HL-60/S4 (cell line): ENCODE measurements around the gene DDAH2.
"Not testable (repeated sequence)": the region's sequence is repeated elsewhere in the genome, so short reads cannot be mapped to it uniquely, and the experiment has no call there.

Experiments
- in situ Hi-C: fragments of 300-500 bp; cut with MboI; formaldehyde crosslinking; loops from 2 replicates; pipeline ENCODE4 v1.14.3; 2022; ENCODE audit warnings: low sequenced_read_pairs

Gene DDAH2

GRCh38 chr6:31715022-31715958 lies 13.8 kb downstream of the DDAH2 start, which contains the start of gene LY6G6D:
Gene LY6G6D (plus strand): TSS chr6:31715348. CDS start chr6:31715356, 8 bp downstream.
- in situ Hi-C loops = no loop called here

- in situ Hi-C loops = no loop called here
Measured at GRCh38 chr6:31713991-31714684, 15.0 kb downstream of the DDAH2 start.

- in situ Hi-C loops = no loop called here
Measured at GRCh38 chr6:31713465-31713864, 15.6 kb downstream of the DDAH2 start.

- in situ Hi-C loops = no loop called here
Measured at GRCh38 chr6:31712296-31712695, 16.8 kb downstream of the DDAH2 start.

GRCh38 chr6:31711233-31711632 lies 17.9 kb downstream of the DDAH2 start:
- in situ Hi-C loops = no loop called here

GRCh38 chr6:31710523-31711219 lies 18.4 kb downstream of the DDAH2 start:
- in situ Hi-C loops = no loop called here

- in situ Hi-C loops = not testable (repeated sequence)
Measured at GRCh38 chr6:31709157-31709556, 19.9 kb downstream of the DDAH2 start.

- in situ Hi-C loops = no loop called here
Measured at GRCh38 chr6:31708224-31708623, 20.9 kb downstream of the DDAH2 start.

- in situ Hi-C loops = no loop called here
Measured at GRCh38 chr6:31707701-31708100, 21.4 kb downstream of the DDAH2 start.

GRCh38 chr6:31706599-31706998 lies 22.5 kb downstream of the DDAH2 start, which contains the start of gene LY6G6F:
Gene LY6G6F (plus strand): TSS chr6:31706866. CDS start chr6:31706907, 41 bp downstream.
- in situ Hi-C loops = no loop called here

- in situ Hi-C loops = no loop called here
Measured at GRCh38 chr6:31705931-31706330, 23.2 kb downstream of the DDAH2 start.

GRCh38 chr6:31702819-31703716 lies 26.0 kb downstream of the DDAH2 start, which contains the start of gene ABHD16A:
Gene ABHD16A (minus strand): TSS chr6:31703324. CDS start chr6:31703281, 43 bp downstream.
- in situ Hi-C loops = no loop called here

- in situ Hi-C loops = no loop called here
Measured at GRCh38 chr6:31702405-31702818, 26.7 kb downstream of the DDAH2 start.

GRCh38 chr6:31701666-31702404 lies 27.3 kb downstream of the DDAH2 start:
- in situ Hi-C loops = no loop called here

GRCh38 chr6:31700740-31701401 lies 28.2 kb downstream of the DDAH2 start:
- in situ Hi-C loops = no loop called here

- in situ Hi-C loops = no loop called here
Measured at GRCh38 chr6:31697555-31697954, 31.5 kb downstream of the DDAH2 start.

GRCh38 chr6:31693535-31693934 lies 35.6 kb downstream of the DDAH2 start:
- in situ Hi-C loops = no loop called here

- in situ Hi-C loops = no loop called here
Measured at GRCh38 chr6:31692886-31693285, 36.2 kb downstream of the DDAH2 start.

GRCh38 chr6:31692353-31692752 lies 36.7 kb downstream of the DDAH2 start:
- in situ Hi-C loops = no loop called here
